GM12878 (cell line): ENCODE results near the gene RUBCNL. TPM values are rescaled to one million over a fixed set of nuclear protein-coding genes. Genes with fewer than 3 reads are reported as not detected.

ENCODE experiments used
- CHD2 ChIP-seq: IDR thresholded peaks from 2 replicates; pipeline ENCODE4 v1.6.1; 2011; ENCODE audit warnings: low read depth, low read length, improper control_type of control experiment, borderline replicate concordance
- HDAC2 ChIP-seq: fragments of 200-600 bp; sonication (generic); IDR thresholded peaks from 2 replicates; pipeline ENCODE4 v1.6.1; 2017
- JUNB ChIP-seq: IDR thresholded peaks from 2 replicates; pipeline ENCODE4 v1.6.1; 2016; ENCODE audit warnings: antibody characterized with exemption, mild to moderate bottlenecking
- KAT2A ChIP-seq: conservative IDR thresholded peaks from 2 replicates; pipeline ENCODE4 v1.6.1; 2011; ENCODE audit warnings: low read depth, low read length; ENCODE audit not compliant: control insufficient read depth
- MTA3 ChIP-seq: IDR thresholded peaks from 2 replicates; pipeline ENCODE4 v1.6.1; 2012; ENCODE audit warnings: low read length, inconsistent platforms, borderline replicate concordance
- NFYA ChIP-seq: IDR thresholded peaks from 2 replicates; pipeline ENCODE4 v1.6.1; 2011; ENCODE audit warnings: low read depth, mild to moderate bottlenecking, low read length, improper control_type of control experiment, borderline replicate concordance
- SREBF1 ChIP-seq: IDR thresholded peaks from 2 replicates; pipeline ENCODE4 v1.6.1; 2012; ENCODE audit warnings: mild to moderate bottlenecking, low read length
- SREBF2 ChIP-seq: IDR thresholded peaks from 2 replicates; pipeline ENCODE4 v1.6.1; 2012; ENCODE audit warnings: mild to moderate bottlenecking, low read length
- STAT3 ChIP-seq: IDR thresholded peaks from 2 replicates; pipeline ENCODE4 v1.6.1; 2011; ENCODE audit warnings: low read depth, low read length, improper control_type of control experiment
- YBX1 ChIP-seq: fragments of 450-650 bp; IDR thresholded peaks from 2 replicates; pipeline ENCODE4 v1.6.1; 2016; ENCODE audit warnings: antibody characterized with exemption
- ZNF622 ChIP-seq: fragments of 450-650 bp; IDR thresholded peaks from 2 replicates; pipeline ENCODE4 v1.6.1; 2017; ENCODE audit warnings: mild to moderate bottlenecking, inconsistent platforms
- polyA plus RNA-seq, 11 experiments: library from polyadenylated mRNA; depleted of rRNA in 4 of 11; unstranded in 6 of 11; stranded (reverse) in 5 of 11; fragments of >200 nt; fragmentation: Nextera tagmentation in 4 of 11; fragmentation: Illumina TruSeq in 1 of 11; extraction: Ambion mirVana in 4 of 11; extraction: Trizol in 1 of 11; gene quantifications; 1 replicate in 1 of 11; 2 replicates in 10 of 11; pipeline versions ENCODE4 v1.2.1 to v1.2.3, GENCODE V29; 2011 to 2016; ENCODE audit warnings: inconsistent platforms in 2 of 11, missing spikeins in 2 of 11, low read depth in 1 of 11
- total RNA-seq, 4 experiments: library from RNA; depleted of rRNA in 3 of 4; stranded (reverse); fragments of >200 nt in 3 of 4; fragmentation: Illumina TruSeq in 1 of 4; extraction: Trizol in 1 of 4; gene quantifications; 2 replicates each; pipeline versions ENCODE4 v1.2.1 to v1.2.3, GENCODE V29; 2013 to 2021
- TF ChIP-seq, protein P1 (sequence below): fragments of 450-650 bp; IDR thresholded peaks from 2 replicates; pipeline ENCODE4 v1.6.1; 2018; ENCODE audit warnings: mild to moderate bottlenecking, low read depth, moderate library complexity; ENCODE audit not compliant: partially characterized antibody
- TF ChIP-seq, protein P2 (sequence below): fragments of 450-650 bp; IDR thresholded peaks from 2 replicates; pipeline ENCODE4 v1.6.1; 2016; ENCODE audit warnings: mild to moderate bottlenecking
- TF ChIP-seq, protein P3 (sequence below): fragments of 450-650 bp; IDR thresholded peaks from 2 replicates; pipeline ENCODE4 v1.6.1; 2016; ENCODE audit warnings: mild to moderate bottlenecking
- TF ChIP-seq, protein P4 (sequence below): fragments of 450-650 bp; formaldehyde crosslinking; IDR thresholded peaks from 2 replicates; pipeline ENCODE4 v1.5.0; 2022; ENCODE audit warnings: mild to moderate bottlenecking, missing genetic modification characterization
- TF ChIP-seq, protein P5 (sequence below): fragments of 150-350 bp; IDR thresholded peaks from 2 replicates; pipeline ENCODE4 v1.6.1; 2014; ENCODE audit warnings: mild to moderate bottlenecking, low read depth, low read length
- TF ChIP-seq, protein P6 (sequence below): fragments of 450-650 bp; IDR thresholded peaks from 2 replicates; pipeline ENCODE4 v1.6.1; 2017; ENCODE audit warnings: borderline replicate concordance

Gene RUBCNL
- total and polyA plus RNA-seq, 10 of the 15 experiments (the other 5 are each of a cell fraction or from before 2014, with no cell fraction given), result 0.71 to 51.9 (median 38.2) TPM

DNA sequence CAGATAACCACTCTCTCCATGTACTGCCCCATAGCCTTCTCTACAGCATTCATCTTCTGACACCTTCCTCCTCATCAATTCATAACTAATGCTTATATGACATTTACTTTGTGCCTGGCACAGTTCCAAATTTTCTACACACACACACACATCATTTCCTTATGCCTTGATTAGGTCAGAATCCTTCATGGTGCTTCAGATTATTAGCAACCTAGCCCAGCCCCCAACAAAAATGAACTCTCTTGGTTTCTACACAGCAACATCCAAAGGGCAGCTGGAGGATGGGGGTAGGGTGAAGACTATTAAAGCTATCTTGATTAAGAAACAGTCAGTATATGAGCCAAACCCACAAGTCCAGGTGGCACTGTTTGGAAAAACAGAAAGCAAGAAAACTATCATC, 3.7 kb downstream of the RUBCNL start (continued):
- TF ChIP-seq, protein P1, sequence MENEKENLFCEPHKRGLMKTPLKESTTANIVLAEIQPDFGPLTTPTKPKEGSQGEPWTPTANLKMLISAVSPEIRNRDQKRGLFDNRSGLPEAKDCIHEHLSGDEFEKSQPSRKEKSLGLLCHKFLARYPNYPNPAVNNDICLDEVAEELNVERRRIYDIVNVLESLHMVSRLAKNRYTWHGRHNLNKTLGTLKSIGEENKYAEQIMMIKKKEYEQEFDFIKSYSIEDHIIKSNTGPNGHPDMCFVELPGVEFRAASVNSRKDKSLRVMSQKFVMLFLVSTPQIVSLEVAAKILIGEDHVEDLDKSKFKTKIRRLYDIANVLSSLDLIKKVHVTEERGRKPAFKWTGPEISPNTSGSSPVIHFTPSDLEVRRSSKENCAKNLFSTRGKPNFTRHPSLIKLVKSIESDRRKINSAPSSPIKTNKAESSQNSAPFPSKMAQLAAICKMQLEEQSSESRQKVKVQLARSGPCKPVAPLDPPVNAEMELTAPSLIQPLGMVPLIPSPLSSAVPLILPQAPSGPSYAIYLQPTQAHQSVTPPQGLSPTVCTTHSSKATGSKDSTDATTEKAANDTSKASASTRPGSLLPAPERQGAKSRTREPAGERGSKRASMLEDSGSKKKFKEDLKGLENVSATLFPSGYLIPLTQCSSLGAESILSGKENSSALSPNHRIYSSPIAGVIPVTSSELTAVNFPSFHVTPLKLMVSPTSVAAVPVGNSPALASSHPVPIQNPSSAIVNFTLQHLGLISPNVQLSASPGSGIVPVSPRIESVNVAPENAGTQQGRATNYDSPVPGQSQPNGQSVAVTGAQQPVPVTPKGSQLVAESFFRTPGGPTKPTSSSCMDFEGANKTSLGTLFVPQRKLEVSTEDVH, result no peak
- TF ChIP-seq YBX1, result no peak
- TF ChIP-seq, protein P2, sequence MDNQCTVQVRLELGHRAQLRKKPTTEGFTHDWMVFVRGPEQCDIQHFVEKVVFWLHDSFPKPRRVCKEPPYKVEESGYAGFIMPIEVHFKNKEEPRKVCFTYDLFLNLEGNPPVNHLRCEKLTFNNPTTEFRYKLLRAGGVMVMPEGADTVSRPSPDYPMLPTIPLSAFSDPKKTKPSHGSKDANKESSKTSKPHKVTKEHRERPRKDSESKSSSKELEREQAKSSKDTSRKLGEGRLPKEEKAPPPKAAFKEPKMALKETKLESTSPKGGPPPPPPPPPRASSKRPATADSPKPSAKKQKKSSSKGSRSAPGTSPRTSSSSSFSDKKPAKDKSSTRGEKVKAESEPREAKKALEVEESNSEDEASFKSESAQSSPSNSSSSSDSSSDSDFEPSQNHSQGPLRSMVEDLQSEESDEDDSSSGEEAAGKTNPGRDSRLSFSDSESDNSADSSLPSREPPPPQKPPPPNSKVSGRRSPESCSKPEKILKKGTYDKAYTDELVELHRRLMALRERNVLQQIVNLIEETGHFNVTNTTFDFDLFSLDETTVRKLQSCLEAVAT, result no peak
- TF ChIP-seq, protein P3, sequence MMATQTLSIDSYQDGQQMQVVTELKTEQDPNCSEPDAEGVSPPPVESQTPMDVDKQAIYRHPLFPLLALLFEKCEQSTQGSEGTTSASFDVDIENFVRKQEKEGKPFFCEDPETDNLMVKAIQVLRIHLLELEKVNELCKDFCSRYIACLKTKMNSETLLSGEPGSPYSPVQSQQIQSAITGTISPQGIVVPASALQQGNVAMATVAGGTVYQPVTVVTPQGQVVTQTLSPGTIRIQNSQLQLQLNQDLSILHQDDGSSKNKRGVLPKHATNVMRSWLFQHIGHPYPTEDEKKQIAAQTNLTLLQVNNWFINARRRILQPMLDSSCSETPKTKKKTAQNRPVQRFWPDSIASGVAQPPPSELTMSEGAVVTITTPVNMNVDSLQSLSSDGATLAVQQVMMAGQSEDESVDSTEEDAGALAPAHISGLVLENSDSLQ, result no peak
- TF ChIP-seq JUNB, result no peak
- TF ChIP-seq KAT2A, result no peak
- TF ChIP-seq SREBF2, result no peak
- no peak for TF ChIP-seq MTA3
- TF ChIP-seq HDAC2, result no peak
- TF ChIP-seq STAT3, result no peak
- TF ChIP-seq SREBF1, result no peak
- TF ChIP-seq, protein P4, sequence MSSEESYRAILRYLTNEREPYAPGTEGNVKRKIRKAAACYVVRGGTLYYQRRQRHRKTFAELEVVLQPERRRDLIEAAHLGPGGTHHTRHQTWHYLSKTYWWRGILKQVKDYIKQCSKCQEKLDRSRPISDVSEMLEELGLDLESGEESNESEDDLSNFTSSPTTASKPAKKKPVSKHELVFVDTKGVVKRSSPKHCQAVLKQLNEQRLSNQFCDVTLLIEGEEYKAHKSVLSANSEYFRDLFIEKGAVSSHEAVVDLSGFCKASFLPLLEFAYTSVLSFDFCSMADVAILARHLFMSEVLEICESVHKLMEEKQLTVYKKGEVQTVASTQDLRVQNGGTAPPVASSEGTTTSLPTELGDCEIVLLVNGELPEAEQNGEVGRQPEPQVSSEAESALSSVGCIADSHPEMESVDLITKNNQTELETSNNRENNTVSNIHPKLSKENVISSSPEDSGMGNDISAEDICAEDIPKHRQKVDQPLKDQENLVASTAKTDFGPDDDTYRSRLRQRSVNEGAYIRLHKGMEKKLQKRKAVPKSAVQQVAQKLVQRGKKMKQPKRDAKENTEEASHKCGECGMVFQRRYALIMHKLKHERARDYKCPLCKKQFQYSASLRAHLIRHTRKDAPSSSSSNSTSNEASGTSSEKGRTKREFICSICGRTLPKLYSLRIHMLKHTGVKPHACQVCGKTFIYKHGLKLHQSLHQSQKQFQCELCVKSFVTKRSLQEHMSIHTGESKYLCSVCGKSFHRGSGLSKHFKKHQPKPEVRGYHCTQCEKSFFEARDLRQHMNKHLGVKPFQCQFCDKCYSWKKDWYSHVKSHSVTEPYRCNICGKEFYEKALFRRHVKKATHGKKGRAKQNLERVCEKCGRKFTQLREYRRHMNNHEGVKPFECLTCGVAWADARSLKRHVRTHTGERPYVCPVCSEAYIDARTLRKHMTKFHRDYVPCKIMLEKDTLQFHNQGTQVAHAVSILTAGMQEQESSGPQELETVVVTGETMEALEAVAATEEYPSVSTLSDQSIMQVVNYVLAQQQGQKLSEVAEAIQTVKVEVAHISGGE, result no peak
- no peak for TF ChIP-seq NFYA
- TF ChIP-seq, protein P5, sequence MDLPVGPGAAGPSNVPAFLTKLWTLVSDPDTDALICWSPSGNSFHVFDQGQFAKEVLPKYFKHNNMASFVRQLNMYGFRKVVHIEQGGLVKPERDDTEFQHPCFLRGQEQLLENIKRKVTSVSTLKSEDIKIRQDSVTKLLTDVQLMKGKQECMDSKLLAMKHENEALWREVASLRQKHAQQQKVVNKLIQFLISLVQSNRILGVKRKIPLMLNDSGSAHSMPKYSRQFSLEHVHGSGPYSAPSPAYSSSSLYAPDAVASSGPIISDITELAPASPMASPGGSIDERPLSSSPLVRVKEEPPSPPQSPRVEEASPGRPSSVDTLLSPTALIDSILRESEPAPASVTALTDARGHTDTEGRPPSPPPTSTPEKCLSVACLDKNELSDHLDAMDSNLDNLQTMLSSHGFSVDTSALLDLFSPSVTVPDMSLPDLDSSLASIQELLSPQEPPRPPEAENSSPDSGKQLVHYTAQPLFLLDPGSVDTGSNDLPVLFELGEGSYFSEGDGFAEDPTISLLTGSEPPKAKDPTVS, result no peak
- TF ChIP-seq, protein P6, sequence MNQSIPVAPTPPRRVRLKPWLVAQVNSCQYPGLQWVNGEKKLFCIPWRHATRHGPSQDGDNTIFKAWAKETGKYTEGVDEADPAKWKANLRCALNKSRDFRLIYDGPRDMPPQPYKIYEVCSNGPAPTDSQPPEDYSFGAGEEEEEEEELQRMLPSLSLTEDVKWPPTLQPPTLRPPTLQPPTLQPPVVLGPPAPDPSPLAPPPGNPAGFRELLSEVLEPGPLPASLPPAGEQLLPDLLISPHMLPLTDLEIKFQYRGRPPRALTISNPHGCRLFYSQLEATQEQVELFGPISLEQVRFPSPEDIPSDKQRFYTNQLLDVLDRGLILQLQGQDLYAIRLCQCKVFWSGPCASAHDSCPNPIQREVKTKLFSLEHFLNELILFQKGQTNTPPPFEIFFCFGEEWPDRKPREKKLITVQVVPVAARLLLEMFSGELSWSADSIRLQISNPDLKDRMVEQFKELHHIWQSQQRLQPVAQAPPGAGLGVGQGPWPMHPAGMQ, result no peak
- TF ChIP-seq ZNF622, result no peak
- TF ChIP-seq CHD2, result 0 out of 2 replicates have a peak, but pooled peaks have one; percentile 28
